ENCODE results near the gene FOXA2. TPM values are rescaled to one million over a fixed set of nuclear protein-coding genes. Genes with fewer than 3 reads are reported as not detected.
"Not testable (repeated sequence)": the region's sequence is repeated elsewhere in the genome, so short reads cannot be mapped to it uniquely, and the experiment has no call there.

Gene FOXA2
- total RNA-seq, 2 donors from 2014 or later = 15.4 to 37.0 TPM

GRCh38 chr20:22555791-22556564 is 28.4 kb downstream of the FOXA2 start:
- no peak for DNase-seq
- intact Hi-C loops (cut with DNase I, micrococcal nuclease) = no loop called here
- ATAC-seq = no peak

DNA sequence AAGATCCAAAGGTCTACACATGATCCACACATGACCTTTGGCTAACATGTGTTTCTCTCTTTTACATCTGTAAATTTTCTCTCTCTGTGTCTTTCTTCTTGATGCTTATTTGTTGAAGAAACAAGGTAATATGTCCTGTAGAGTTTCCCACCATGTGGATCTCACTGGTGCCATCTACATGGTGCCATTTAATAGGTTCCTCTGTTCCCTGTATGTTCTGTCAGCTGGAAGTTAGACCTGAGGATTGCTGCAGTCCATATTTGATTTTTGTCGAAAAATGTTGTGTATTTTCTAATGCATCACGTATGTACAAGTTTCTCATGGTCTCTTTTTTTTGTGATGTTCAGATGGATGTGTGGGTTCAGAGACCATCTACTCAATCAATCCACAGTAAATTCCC is 30.0 kb downstream of the FOXA2 start:
- DNase-seq (no peak), ATAC-seq (no peak)
- intact Hi-C loops (cut with DNase I, micrococcal nuclease) = no loop called here

- DNase-seq; intact Hi-C loops (cut with DNase I, micrococcal nuclease); ATAC-seq: not testable (repeated sequence)
Measured at GRCh38 chr20:22550514-22550913, 33.9 kb downstream of the FOXA2 start.

GRCh38 chr20:22548040-22548439 is 36.3 kb downstream of the FOXA2 start:
- DNase-seq (no peak), ATAC-seq (no peak)
- intact Hi-C loops (cut with DNase I, micrococcal nuclease) = no loop called here

DNA sequence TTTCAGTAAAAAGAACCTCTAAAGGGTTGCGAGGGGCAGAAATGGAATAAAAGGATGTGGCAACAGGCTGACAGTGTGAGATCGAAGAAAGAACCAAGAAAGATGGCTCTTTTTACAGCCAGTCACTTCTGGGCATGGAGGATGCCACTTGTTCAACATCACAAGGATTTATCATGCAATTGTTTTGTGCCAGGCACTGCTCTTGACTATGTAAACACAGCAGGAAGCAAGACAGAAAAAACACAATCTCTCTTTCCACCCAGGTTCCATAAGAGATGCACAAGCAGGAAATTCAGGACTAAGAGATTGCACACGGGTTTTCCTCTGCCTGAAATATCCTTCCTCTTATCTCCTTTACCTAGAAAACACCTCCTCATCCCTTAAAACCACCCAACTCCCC is 38.0 kb downstream of the FOXA2 start:
- intact Hi-C loops (cut with DNase I, micrococcal nuclease) = no loop called here
- ATAC-seq (no peak), DNase-seq (no peak)

DNA sequence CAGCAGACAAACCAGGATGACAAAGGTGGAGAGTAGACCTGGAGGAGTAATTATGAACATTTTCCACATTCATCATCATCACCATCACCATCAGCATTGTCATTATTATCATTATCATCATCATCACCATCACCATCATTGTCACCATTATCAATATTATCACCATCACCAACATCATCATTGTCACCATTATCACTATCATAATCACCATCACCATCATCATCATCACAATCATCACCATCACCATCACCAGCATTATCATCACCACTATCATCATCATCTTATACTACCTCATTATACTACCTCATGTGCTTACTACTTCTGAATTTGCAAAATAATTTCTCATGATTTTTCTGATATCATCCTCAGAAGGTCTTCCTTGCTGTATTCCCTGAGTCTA is 39.3 kb downstream of the FOXA2 start:
- ATAC-seq (no peak), DNase-seq (no peak)
- intact Hi-C loops (cut with DNase I, micrococcal nuclease) = no loop called here

GRCh38 chr20:22544462-22544861 is 39.9 kb downstream of the FOXA2 start:
- DNase-seq (no peak), ATAC-seq (no peak)
- intact Hi-C loops (cut with DNase I, micrococcal nuclease) = no loop called here

- intact Hi-C loops (cut with DNase I, micrococcal nuclease) = no loop called here
- peak; percentile 63 for ATAC-seq
- no peak for DNase-seq
Measured at GRCh38 chr20:22542427-22542826, 41.9 kb downstream of the FOXA2 start.

DNA sequence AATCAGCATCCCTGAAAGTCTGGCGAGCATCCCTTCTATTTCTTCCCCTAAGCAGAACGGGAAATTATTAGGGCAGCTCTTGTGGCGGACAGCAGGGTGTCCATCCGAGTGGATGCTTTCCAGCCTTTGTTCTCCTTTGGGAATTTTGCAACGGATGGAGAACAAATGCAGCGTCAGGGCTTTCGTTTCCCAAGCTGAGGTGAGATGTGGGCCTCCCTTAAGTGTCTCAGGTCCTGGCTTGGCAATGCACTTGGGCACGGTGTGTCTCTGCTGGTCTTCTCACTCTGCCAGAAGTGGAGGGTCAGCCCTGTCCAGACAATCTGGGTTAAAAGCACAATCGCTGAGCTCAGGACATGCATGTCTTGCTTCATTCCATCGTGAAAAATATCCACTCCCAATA is 43.5 kb downstream of the FOXA2 start:
- intact Hi-C loops (cut with DNase I, micrococcal nuclease) = no loop called here
- no peak for ATAC-seq
- no peak for DNase-seq

DNA sequence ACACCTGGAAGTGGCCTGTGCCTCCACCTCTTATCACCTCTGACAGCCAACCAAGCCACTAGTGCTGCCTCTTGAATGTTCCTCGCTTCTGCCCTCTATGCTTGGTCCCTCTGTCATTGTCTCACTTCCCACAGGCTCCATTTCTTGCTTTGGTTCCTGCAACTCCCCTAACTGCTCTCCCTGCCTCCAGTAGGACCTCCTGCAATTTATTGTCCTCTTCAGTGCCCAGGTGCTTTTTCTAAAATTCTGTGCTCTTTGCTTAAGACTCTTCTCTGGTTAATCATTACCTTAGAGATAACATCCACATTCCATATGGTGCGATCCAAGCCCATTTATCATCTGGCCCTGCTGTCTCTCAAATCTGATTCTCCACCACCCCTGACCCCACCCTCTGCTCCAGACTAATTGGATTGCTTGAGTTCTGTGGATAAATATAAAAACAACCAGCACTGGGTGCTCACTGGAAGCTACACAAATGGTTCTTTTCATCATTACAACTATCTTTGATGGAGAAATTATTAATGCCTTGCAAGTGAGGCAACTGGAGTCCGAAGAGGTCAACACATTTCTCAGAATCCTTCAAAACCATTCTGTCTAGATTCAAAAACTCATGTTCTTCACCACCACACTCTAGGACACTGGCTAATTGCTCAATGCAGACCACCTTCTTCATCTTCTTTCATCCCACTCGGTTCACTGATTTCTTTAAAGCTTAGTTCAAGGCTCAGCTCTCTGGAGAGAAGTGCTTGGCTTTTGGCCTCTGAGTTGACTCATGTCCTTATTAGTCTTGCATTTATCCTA is 47.2 kb downstream of the FOXA2 start:
- ATAC-seq = peak; percentile 52
- intact Hi-C loops (cut with DNase I, micrococcal nuclease) = no loop called here
- DNase-seq = no peak

DNA sequence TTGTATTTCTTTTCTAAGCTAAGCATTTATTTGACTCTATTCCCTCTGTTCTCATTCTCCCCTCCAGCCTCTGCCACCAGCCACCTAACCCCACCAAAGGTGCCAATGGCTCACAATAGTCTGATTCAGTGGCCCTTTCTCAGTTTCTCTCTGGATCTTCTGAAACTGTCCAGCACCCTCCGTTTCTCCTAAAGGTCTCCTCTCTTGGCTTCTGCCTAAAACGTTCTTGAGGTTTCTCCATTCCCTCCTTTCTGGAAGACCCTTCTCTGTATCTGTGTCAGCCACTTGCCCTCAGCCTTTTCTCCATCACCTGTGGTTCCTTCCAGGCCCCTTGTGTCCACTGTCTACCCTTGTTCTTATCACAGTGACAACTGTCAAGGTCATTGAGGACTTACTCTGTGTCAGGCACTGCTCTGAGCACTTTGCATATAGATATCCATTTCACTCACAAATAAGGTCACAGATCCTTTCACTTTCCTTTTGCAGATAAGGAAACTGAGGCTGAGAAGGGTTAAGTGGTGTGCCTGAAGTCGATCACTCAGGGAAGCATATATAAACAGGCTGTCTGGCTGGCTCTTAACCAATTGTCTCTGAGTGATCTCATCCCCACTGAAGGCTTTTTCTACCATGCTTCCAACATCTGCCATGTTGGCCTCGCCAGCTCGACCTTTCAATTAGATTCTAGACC is 48.1 kb downstream of the FOXA2 start:
- no peak for DNase-seq
- intact Hi-C loops (cut with DNase I, micrococcal nuclease) = no loop called here
- ATAC-seq = no peak

- no peak for DNase-seq
- no peak for ATAC-seq
- intact Hi-C loops (cut with DNase I, micrococcal nuclease) = no loop called here
Measured at GRCh38 chr20:22535483-22535882, 48.9 kb downstream of the FOXA2 start.

DNA sequence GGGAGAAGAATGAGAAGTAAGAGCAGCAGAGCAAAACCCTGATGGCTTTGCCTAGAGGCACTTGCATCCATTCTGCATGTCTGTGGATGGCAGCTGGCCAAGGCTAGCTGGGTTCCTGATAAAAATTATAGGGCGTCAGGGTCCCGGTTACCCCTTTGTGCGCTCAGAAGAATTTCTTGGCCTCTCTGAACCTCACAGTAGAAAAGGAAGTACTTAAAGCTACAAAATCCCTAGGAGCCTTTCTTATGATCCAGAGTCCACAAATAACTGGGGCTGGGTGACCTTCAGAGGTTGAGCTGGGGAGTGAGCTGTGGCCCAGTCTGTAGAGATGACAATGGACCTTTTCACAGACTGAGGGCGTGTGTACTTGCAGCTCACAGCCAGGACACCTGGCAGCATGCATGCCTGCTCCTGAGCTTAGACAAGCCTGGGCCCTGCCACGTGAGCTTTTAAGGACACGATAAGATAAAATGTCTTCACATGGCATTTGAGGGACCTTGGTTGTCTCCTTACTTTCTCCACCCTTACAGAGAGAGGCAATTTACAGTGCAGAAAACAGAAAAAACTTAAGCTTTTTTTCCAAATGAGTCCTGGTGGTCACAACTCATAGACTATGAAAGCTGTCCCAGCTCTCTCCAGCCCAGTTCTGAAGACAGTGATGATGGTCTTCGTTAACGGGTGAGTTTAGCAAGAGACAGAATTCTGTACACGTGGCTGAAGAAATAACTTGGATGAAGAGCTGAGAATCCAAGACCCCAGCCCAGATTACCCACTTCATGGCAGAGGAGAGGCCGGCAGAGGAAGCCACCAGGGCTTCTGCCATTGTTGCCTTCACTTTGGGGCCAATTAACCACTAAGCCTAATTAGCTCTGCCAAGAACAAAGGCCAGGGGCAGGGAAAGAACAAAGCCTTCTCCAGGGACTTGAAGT is 50.3 kb downstream of the FOXA2 start:
- DNase-seq (no peak), ATAC-seq (peak; percentile 56)
- intact Hi-C loops (cut with DNase I, micrococcal nuclease) = no loop called here

GRCh38 chr20:22532598-22532997 is 51.8 kb downstream of the FOXA2 start:
- no peak for DNase-seq
- intact Hi-C loops (cut with DNase I, micrococcal nuclease) = no loop called here
- ATAC-seq = no peak

- DNase-seq (no peak), ATAC-seq (no peak)
- intact Hi-C loops (cut with DNase I, micrococcal nuclease) = no loop called here
Measured at GRCh38 chr20:22531756-22532155, 52.6 kb downstream of the FOXA2 start.

GRCh38 chr20:22531056-22531615 is 53.2 kb downstream of the FOXA2 start:
- DNase-seq = no peak
- intact Hi-C loops (cut with DNase I, micrococcal nuclease) = no loop called here
- ATAC-seq = no peak
